HepG2 (cell line): ENCODE results near the gene PPP3CB. TPM values are rescaled to one million over a fixed set of nuclear protein-coding genes. Genes with fewer than 3 reads are reported as not detected.

ENCODE experiments used
- AKNA ChIP-seq: sonication (generic); formaldehyde crosslinking; IDR thresholded peaks from 2 replicates; pipeline ENCODE4 v1.4.0; 2020; ENCODE audit warnings: missing genetic modification reagents, borderline replicate concordance
- ARNTL ChIP-seq: sonication (generic); formaldehyde crosslinking; IDR thresholded peaks from 2 replicates; pipeline ENCODE4 v1.4.0; 2020; ENCODE audit warnings: mild to moderate bottlenecking, missing genetic modification reagents
- BCL6 ChIP-seq: IDR thresholded peaks from 2 replicates; pipeline ENCODE4 v1.6.1; 2016; ENCODE audit warnings: missing genetic modification reagents, missing compliant biosample characterization
- DZIP1 ChIP-seq: sonication (generic); formaldehyde crosslinking; IDR thresholded peaks from 2 replicates; pipeline ENCODE4 v1.5.0; 2020; ENCODE audit warnings: mild to moderate bottlenecking, missing genetic modification reagents
- FOSL1 ChIP-seq: sonication (generic); formaldehyde crosslinking; IDR thresholded peaks from 2 replicates; pipeline ENCODE4 v1.9.0; 2021; ENCODE audit warnings: missing genetic modification reagents, borderline replicate concordance
- MAFK ChIP-seq, 2 experiments: IDR thresholded peaks in 1 of 2; conservative IDR thresholded peaks in 1 of 2; 2 replicates each; pipeline ENCODE4 v1.6.1; 2011; ENCODE audit warnings: improper control_type of control experiment in 2 of 2, low read length in 2 of 2
- MED8 ChIP-seq: sonication (generic); formaldehyde crosslinking; IDR thresholded peaks from 2 replicates; pipeline ENCODE4 v1.8.1; 2023; ENCODE audit warnings: mild to moderate bottlenecking, missing genetic modification reagents; ENCODE audit not compliant: insufficient replicate concordance
- STAT6 ChIP-seq: sonication (generic); formaldehyde crosslinking; IDR thresholded peaks from 2 replicates; pipeline ENCODE4 v1.4.0; 2020; ENCODE audit warnings: missing genetic modification reagents, mild to moderate bottlenecking, borderline replicate concordance
- ZC3H4 ChIP-seq: sonication (generic); formaldehyde crosslinking; IDR thresholded peaks from 2 replicates; pipeline ENCODE4 v1.4.0; 2020; ENCODE audit warnings: missing genetic modification reagents, borderline replicate concordance
- ZNF180 ChIP-seq: sonication (generic); formaldehyde crosslinking; IDR thresholded peaks from 2 replicates; pipeline ENCODE4 v1.4.0; 2020; ENCODE audit warnings: low read depth, missing genetic modification reagents, borderline replicate concordance
- ZNF33A ChIP-seq: sonication (generic); formaldehyde crosslinking; IDR thresholded peaks from 2 replicates; pipeline ENCODE4 v1.5.1; 2020; ENCODE audit warnings: missing genetic modification reagents, mild to moderate bottlenecking, moderate library complexity, borderline replicate concordance
- ZNF350 ChIP-seq: sonication (generic); formaldehyde crosslinking; IDR thresholded peaks from 2 replicates; pipeline ENCODE4 v1.4.0; 2020; ENCODE audit warnings: mild to moderate bottlenecking, low read depth, missing genetic modification reagents, borderline replicate concordance
- ZNF451 ChIP-seq: sonication (generic); formaldehyde crosslinking; IDR thresholded peaks from 2 replicates; pipeline ENCODE4 v1.5.0; 2020; ENCODE audit warnings: mild to moderate bottlenecking, missing genetic modification reagents
- ZSCAN22 ChIP-seq: sonication (generic); formaldehyde crosslinking; IDR thresholded peaks from 2 replicates; pipeline ENCODE4 v1.4.0; 2020; ENCODE audit warnings: mild to moderate bottlenecking, missing genetic modification reagents
- polyA plus RNA-seq, 8 experiments: library from polyadenylated mRNA; depleted of rRNA in 3 of 8; stranded (reverse) in 7 of 8; unstranded in 1 of 8; fragments of >200 nt; fragmentation: Illumina TruSeq in 4 of 8; extraction: Trizol in 4 of 8; gene quantifications; 2 replicates each; pipeline versions ENCODE4 v1.2.1 to v1.2.3, GENCODE V29; 2011 to 2016; ENCODE audit warnings: low read depth in 4 of 8, missing spikeins in 1 of 8, mixed read lengths in 1 of 8; ENCODE audit not compliant: insufficient read depth in 1 of 8
- total RNA-seq, 5 experiments: library from RNA; depleted of rRNA; stranded (reverse); fragments of >200 nt; fragmentation: Illumina TruSeq; extraction: Trizol; gene quantifications; 2 replicates each; pipeline ENCODE4 v1.2.3, GENCODE V29; 2016; ENCODE audit warnings: low read depth in 1 of 5

PPP3CB gene
- total and polyA plus RNA-seq, 2 of the 13 experiments (the other 11 are each of a cell fraction or from before 2014, with no cell fraction given): 8.7 to 11.4 TPM

- 0 out of 2 replicates have a peak, but pooled peaks have one; percentile 33 for TF ChIP-seq DZIP1 (CRISPR knock-in tag)
- TF ChIP-seq ZNF33A (CRISPR knock-in tag): no peak
- no peak for TF ChIP-seq ZNF180 (CRISPR knock-in tag)
- TF ChIP-seq BCL6 (CRISPR knock-in tag): peak; percentile 41
- peak; percentile 95; the same call in 1 of the 2 replicates for TF ChIP-seq ZNF350
- peak; percentile 15 to 66 for TF ChIP-seq MAFK (conservative IDR thresholded peaks at IDR 0.05 in 1 of 2, IDR thresholded peaks at IDR 0.05 in 1 of 2; ENCODE audit: low read length in 2 of 2)
- no peak for TF ChIP-seq AKNA (CRISPR knock-in tag)
- no peak; the same call in 1 of the 2 replicates for TF ChIP-seq ZSCAN22 (CRISPR knock-in tag)
- peak; percentile 39; the same call in 1 of the 2 replicates for TF ChIP-seq ARNTL
- no peak for TF ChIP-seq FOSL1
- TF ChIP-seq STAT6 (CRISPR knock-in tag): peak; percentile 61; the same call in 1 of the 2 replicates
- peak; percentile 64 for TF ChIP-seq MED8 (CRISPR knock-in tag)
- TF ChIP-seq ZC3H4 (CRISPR knock-in tag): no peak; the same call in 1 of the 2 replicates
- no peak for TF ChIP-seq ZNF451
Measured at GRCh38 chr10:73413528-73414229, 82.1 kb downstream of the PPP3CB start, which contains the start of gene ANXA7 (continued).
